CD4-positive, alpha-beta T cell treated with Interleukin-15 for 4 hours (primary cell): ENCODE measurements around the gene TTC21B.
"Not testable (repeated sequence)": the region's sequence is repeated elsewhere in the genome, so short reads cannot be mapped to it uniquely, and the experiment has no call there.

Experiments used
- DNase-seq: peaks from one replicate; pipeline ENCODE4 v3.0.0-alpha.2; 2020; ENCODE audit warnings: low spot score

The TTC21B gene

GRCh38 chr2:165886487-165887146, 67.0 kb downstream of the TTC21B start:
- DNase-seq, result no peak

- DNase-seq, result peak; percentile 5
These were observed 75.7 kb downstream of the TTC21B start for GRCh38 chr2:165877565-165878550.

GRCh38 chr2:165876712-165877111, 76.9 kb downstream of the TTC21B start:
- no peak for DNase-seq

- DNase-seq, result no peak
These were observed 77.3 kb downstream of the TTC21B start for GRCh38 chr2:165876269-165876668.

DNA sequence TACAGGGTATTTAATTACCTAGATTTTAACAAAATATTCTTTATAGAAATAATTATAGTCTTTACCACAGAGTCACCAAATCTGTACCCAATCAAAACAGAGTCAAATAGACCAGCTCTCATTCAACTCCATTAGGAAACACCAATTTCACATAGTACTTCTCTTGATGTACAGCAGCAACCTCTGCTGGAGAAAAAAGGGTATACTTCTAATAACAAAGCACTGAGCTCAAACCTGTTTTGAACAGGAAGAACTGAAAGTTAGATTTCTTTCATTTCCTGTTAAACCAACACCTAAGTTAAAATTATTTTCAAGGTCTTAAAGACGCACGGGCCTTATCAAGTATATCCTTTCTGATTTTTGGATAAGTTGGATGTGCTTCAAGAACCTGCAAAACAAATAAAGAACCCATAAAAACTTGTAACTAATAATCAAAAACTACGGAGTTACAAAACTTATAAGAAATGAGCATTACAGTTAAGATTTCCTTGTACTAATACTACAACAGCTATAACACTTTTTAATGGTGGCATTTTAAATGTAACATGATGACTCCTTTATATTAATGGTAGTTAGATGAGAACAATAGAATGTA, 79.0 kb downstream of the TTC21B start:
- DNase-seq, result peak; percentile 58

DNA sequence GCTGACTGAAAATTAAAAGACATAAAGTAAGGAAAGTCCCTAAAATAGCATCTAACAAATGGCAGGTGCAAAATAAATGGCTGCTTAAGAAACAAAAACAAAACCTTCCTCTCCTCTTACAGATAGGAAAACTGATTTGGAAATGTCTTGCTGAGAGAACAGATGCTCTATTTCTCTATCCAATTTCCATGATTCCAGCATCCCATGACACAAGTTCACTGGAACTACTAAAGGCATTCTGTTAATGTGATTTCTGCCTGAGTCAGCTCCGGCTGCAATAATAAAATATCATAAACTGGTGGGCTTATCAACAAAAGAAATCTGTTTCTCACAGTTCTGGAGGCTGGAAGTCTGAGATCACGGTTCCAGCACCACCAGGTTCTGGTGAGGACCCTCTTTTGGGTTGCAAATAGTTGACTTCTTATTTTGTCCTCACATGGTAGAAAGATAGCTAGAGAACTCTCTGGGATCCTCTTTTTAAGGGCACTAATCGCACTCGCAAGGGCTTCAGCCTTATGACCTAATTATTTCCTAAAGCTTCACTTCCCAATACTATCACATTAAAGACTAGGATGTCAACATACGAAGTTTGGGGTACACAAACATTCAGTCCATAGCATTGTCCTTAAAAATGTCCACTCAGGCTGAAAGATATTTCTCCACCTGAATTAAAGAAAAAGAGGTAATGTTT, 81.3 kb downstream of the TTC21B start:
- no peak for DNase-seq

GRCh38 chr2:165871025-165871424, 82.6 kb downstream of the TTC21B start:
- DNase-seq, result no peak

GRCh38 chr2:165870346-165870745, 83.2 kb downstream of the TTC21B start:
- no peak for DNase-seq

DNA sequence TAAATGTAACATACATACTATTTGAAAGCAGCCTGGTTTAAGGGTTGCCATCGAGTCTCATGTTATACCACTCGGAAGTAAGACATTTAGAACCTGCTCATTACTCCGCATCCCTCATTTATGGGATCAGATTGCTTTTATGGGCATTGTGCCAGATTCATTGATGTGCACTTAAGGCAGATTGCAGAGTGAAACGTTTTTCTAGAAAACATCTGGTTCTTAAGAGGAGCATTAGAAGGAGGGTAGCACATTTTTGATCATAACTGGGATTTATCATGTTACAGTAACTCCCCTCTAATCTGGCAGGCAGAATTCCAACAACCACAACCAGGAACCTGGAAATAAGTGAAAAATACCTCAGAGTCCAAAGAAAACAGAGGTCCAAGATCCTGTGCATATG, 85.4 kb downstream of the TTC21B start:
- no peak for DNase-seq

- DNase-seq, result no peak
These were observed 89.3 kb downstream of the TTC21B start for GRCh38 chr2:165864296-165864695.

- DNase-seq, result no peak
These were observed 89.7 kb downstream of the TTC21B start for GRCh38 chr2:165863810-165864261.

- DNase-seq, result not testable (repeated sequence)
These were observed 92.5 kb downstream of the TTC21B start for GRCh38 chr2:165861083-165861482.

- DNase-seq, result not testable (repeated sequence)
These were observed 93.9 kb downstream of the TTC21B start for GRCh38 chr2:165859723-165860122.

DNA sequence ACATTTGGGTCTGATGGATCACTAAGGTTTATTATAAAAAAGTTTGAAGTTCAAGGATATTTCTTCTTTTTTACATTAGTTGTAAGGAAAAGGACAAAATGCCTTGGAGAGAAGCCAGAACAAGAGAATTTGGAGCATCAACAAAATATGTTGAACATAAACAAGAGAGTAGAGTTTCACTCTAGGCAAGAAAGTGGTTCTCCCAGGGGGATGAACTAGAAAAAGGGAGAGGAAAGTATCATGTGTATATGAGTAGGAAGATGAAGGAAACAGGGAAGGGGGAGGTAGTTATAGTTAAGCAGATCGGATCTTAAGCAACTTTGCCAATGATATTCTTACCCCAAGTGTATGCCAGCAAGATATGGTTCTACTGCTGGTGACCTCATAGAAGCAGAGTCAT, 95.7 kb downstream of the TTC21B start:
- DNase-seq, result no peak

DNA sequence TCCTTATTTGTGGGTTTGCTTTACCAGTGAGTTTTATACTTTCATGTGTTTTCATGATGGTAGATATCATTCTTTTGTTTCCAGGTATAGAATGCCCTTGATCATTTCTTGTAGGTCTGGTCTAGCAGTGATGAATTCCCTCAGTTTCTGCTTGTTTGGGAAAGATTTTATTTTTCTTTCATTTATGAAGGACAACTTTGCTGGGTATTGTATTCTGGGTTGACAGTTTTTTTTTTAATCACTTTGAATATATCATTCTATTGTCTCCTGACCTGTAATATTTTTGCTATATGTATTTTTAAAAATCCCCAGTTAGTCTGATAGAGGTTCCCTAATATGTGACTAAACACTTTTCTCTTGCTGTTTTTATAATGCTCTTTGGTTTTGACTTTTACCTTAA, 101.2 kb downstream of the TTC21B start:
- DNase-seq, result no peak

DNA sequence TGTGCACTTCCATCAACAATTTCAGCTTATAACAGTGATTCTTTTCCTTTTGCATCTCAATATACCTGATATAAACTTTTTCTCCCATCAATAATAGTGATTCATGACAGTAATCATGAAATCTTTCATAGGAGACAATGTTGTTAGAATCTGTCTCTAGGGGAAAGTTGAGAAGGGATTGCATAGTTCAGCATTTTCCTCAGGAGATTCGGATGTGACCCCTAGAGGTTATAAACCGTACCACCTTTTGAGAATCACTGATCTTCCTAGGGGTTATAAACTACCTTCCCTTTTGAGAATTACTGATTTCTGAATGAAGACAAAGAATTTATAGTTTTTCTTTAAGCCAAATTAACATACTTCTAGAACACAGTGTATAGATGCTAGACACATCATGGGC, 106.6 kb downstream of the TTC21B start:
- DNase-seq, result no peak

DNA sequence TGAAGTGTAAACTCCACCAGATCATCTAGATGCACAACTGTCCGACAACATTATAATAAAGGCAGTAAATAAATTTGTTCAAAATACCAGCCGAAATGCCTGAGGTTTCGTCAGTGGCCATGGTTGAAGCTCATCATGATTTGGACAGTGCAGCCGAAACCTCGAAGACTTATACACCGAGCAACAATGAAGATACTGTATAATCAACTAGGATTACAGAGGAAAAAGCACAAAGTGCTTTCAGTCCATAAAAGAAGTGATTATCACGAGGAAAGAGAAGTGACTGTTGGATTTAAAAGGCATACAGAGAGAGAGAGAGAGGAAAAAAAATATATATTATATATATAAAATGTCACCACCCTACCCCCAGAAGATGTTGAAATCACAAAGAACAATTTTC, 107.5 kb downstream of the TTC21B start:
- no peak for DNase-seq

DNA sequence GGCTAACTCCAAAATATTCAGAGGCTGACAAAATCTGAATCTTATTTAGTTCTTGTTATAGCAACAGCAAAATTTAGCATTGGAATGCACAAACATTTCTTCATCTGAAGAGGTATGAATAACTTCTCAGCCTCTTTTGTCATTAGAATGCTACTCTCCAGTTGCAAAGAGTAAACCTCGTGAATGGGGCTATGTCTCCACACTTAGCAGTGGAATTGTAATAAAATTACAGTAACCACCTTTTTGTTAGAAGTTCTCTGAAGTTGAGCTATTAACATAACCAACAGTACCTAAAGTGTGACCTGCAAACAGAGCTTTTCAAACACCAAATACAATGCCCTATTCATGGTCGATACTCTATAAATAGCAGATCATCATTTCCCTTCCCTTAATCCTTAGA, 109.4 kb downstream of the TTC21B start:
- no peak for DNase-seq

DNA sequence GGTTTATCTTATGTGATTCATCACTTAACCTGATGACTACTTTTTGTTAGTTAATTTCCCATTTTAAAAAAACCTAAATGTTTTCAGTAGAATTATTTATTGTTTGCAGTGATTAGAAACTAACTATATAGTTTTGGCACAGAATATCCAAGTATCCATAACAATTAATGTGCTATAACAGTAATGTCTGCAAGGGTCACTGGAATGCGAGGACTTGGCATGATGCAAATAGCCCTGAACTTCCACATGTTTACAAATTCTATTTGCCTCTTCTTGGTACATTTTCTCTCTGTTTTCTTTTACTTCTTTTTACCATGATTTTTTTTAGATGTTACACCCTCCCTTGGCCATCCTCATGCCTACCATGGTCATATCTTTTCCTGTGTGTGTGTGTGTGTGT, 110.2 kb downstream of the TTC21B start:
- no peak for DNase-seq

DNA sequence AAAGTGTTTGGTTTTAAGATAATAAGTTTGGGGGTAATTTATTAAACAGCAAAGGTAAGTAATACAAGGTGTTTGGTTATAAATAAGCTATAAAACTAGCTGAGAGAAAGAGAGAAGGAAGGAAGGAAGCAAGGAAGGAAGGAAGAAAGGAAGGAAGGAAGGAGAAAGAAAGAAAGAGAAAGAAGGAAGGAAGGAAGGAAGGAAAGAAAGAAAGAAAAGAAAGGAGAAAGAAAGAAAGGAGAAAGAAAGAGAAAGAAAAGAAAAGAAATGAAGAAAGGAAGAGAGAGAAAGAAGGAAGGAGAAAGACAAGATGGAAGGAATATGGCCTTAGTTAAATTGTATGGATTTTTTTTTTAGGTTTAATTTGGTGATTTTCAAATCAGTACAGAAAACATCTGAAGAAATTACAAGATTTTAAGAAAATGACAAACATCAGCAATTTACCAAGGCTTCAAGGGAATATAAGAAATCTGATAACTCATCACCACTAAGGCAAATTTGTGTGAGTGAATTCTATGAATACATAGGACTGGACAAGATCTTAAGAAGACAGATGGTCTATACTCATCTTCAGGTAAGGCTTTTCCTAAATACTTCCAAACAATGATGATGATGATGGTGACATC, 113.1 kb downstream of the TTC21B start:
- no peak for DNase-seq

DNA sequence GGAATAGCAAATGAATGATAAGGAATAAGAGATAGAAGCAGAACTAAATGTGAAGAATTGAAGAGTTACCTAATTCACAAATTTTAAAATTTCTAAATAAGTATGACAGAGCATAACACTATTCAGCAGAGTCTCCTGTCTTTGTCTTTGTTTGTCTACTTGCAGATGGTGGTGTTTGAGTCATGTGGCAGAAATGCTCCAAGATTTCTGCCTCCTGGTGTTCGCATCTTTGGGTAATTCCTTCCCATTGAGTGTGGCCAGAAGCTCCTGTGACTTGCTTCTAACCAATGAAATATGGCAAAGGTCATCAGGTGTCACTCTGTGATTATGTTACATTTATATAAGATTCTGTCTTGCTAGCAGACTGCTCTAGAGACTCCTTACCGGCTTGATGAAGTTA, 114.0 kb downstream of the TTC21B start:
- no peak for DNase-seq

DNA sequence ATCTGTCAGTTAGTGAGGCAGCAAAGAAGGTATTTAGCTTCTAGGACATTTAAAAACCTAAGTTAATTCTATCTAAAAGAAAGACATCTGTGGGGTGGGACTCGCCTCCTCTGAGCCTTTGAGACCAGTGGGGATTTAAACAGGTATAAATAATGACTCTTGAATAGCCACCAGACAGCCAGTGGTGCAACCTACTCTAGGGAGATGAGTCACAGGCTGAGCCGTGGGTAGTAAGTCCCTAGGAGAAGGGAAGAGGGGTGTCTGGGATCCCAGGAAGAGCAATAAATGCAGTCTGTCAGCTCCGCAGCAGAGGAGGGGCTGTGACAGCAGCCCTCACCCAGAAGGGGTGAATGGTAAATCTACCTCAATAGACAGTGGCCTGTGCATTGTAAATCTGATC, 116.5 kb downstream of the TTC21B start:
- no peak for DNase-seq
